ENCODE results near the gene SLC9A1. TPM values are rescaled to one million over a fixed set of nuclear protein-coding genes. Genes with fewer than 3 reads are reported as not detected.
A peak's percentile ranks its signal among the peaks of the same experiment; 100 is the strongest.
"Not testable (repeated sequence)": the region's sequence is repeated elsewhere in the genome, so short reads cannot be mapped to it uniquely, and the experiment has no call there.

SLC9A1 gene
- total RNA-seq, 1 donor from 2014 or later, result 54.6 TPM

GRCh38 chr1:27127419-27127818 is 27.5 kb downstream of the SLC9A1 start:
- H3K4me3 Mint-ChIP-seq (ENCODE audit: unreplicated experiment), result no peak overlapping the region

GRCh38 chr1:27126391-27126790 is 28.5 kb downstream of the SLC9A1 start:
- Mint-ChIP-seq H3K27me3 (ENCODE audit: low read depth) (no peaks in the 10 kb centered on the region), H3K4me1 (ENCODE audit: low read depth) (peaks cover 25% of the 10 kb centered on the region), H3K4me3 (ENCODE audit: unreplicated experiment) (no peak overlapping the region), H3K36me3 (ENCODE audit: low read depth) (peaks cover 4% of the 10 kb centered on the region), H3K27ac (ENCODE audit: unreplicated experiment) (no peak overlapping the region), H3K9me3 (ENCODE audit: low read depth) (no peaks in the 10 kb centered on the region)
- TF ChIP-seq CTCF (IDR thresholded peaks at IDR 0.05), result no peak
- DNase-seq (ENCODE audit: low spot score), result no peak

More at GRCh38 chr1:27127419-27127818, 27.5 kb downstream of the SLC9A1 start:
- Mint-ChIP-seq H3K4me1 (ENCODE audit: low read depth) (peaks cover 19% of the 10 kb centered on the region), H3K36me3 (ENCODE audit: low read depth) (peaks cover 4% of the 10 kb centered on the region), H3K9me3 (ENCODE audit: low read depth) (no peaks in the 10 kb centered on the region), H3K27ac (ENCODE audit: unreplicated experiment) (no peak overlapping the region), H3K27me3 (ENCODE audit: low read depth) (no peaks in the 10 kb centered on the region)
- DNase-seq (ENCODE audit: low spot score), result no peak
- peak; percentile 37 for TF ChIP-seq CTCF (IDR thresholded peaks at IDR 0.05)

GRCh38 chr1:27125125-27125524 is 29.8 kb downstream of the SLC9A1 start:
- DNase-seq (ENCODE audit: low spot score); H3K9me3 Mint-ChIP-seq (ENCODE audit: low read depth); H3K36me3 Mint-ChIP-seq (ENCODE audit: low read depth); H3K27ac Mint-ChIP-seq (ENCODE audit: unreplicated experiment); H3K4me3 Mint-ChIP-seq (ENCODE audit: unreplicated experiment); H3K27me3 Mint-ChIP-seq (ENCODE audit: low read depth): not testable (repeated sequence)
- peaks cover 34% of the 10 kb centered on the region for H3K4me1 Mint-ChIP-seq (ENCODE audit: low read depth)

- no peak for DNase-seq (ENCODE audit: low spot score)
- H3K4me1 Mint-ChIP-seq (ENCODE audit: low read depth), result peaks cover 41% of the 10 kb centered on the region
- no peak overlapping the region for H3K4me3 Mint-ChIP-seq (ENCODE audit: unreplicated experiment)
- H3K36me3 Mint-ChIP-seq (ENCODE audit: low read depth), result peaks cover 4% of the 10 kb centered on the region
- no peaks in the 10 kb centered on the region for H3K9me3 Mint-ChIP-seq (ENCODE audit: low read depth)
- TF ChIP-seq CTCF (IDR thresholded peaks at IDR 0.05), result no peak
- H3K27ac Mint-ChIP-seq (ENCODE audit: unreplicated experiment), result no peak overlapping the region
- H3K27me3 Mint-ChIP-seq (ENCODE audit: low read depth), result no peaks in the 10 kb centered on the region
These were observed 30.5 kb downstream of the SLC9A1 start for GRCh38 chr1:27124405-27124804.

- Mint-ChIP-seq H3K4me1 (ENCODE audit: low read depth) (peaks cover 58% of the 10 kb centered on the region), H3K27ac (ENCODE audit: unreplicated experiment) (peak overlapping the region; percentile 77), H3K27me3 (ENCODE audit: low read depth) (no peaks in the 10 kb centered on the region), H3K4me3 (ENCODE audit: unreplicated experiment) (no peak overlapping the region), H3K36me3 (ENCODE audit: low read depth) (peaks cover 4% of the 10 kb centered on the region), H3K9me3 (ENCODE audit: low read depth) (no peaks in the 10 kb centered on the region)
- no peak for TF ChIP-seq CTCF (IDR thresholded peaks at IDR 0.05)
- DNase-seq (ENCODE audit: low spot score), result no peak
These were observed 32.3 kb downstream of the SLC9A1 start for GRCh38 chr1:27122652-27123051.

GRCh38 chr1:27120854-27121253 is 34.1 kb downstream of the SLC9A1 start:
- no peaks in the 10 kb centered on the region for H3K9me3 Mint-ChIP-seq (ENCODE audit: low read depth)
- TF ChIP-seq CTCF (IDR thresholded peaks at IDR 0.05), result no peak
- H3K27ac Mint-ChIP-seq (ENCODE audit: unreplicated experiment), result peak overlapping the region; percentile 38
- H3K4me1 Mint-ChIP-seq (ENCODE audit: low read depth), result peaks cover 75% of the 10 kb centered on the region
- DNase-seq (ENCODE audit: low spot score), result no peak
- no peaks in the 10 kb centered on the region for H3K27me3 Mint-ChIP-seq (ENCODE audit: low read depth)
- H3K4me3 Mint-ChIP-seq (ENCODE audit: unreplicated experiment), result no peak overlapping the region
- H3K36me3 Mint-ChIP-seq (ENCODE audit: low read depth), result no peaks in the 10 kb centered on the region
